GM23338 (cell line): ENCODE results near the gene SHISA7. TPM values are rescaled to one million over a fixed set of nuclear protein-coding genes. Genes with fewer than 3 reads are reported as not detected.

Source experiments
- ATAC-seq: fragments of 200-7000 bp; cut with Tn5 transposase; 3 replicates; pipeline ENCODE4 v1.9.1; 2020
- DNase-seq: peaks from one replicate; pipeline ENCODE4 v3.0.0-alpha.2; 2015; ENCODE audit warnings: low spot score
- H2AFZ ChIP-seq: fragments of 200-600 bp; sonication (generic); 2 replicates; pipeline ENCODE4 v1.8.0; 2016; ENCODE audit warnings: antibody characterized with exemption, mild to moderate bottlenecking, moderate library complexity
- H3F3A ChIP-seq: fragments of 200-600 bp; sonication (generic); replicated peaks from 2 replicates; pipeline ENCODE4 v1.8.0; 2017; ENCODE audit warnings: antibody characterized with exemption, mixed run types, low read depth
- H3K27ac ChIP-seq: fragments of 200-600 bp; sonication (generic); 2 replicates; pipeline ENCODE4 v1.6.1; 2016; ENCODE audit warnings: low read depth
- H3K27me3 ChIP-seq: fragments of 200-600 bp; sonication (generic); 2 replicates; pipeline ENCODE4 v1.8.0; 2016; ENCODE audit warnings: mild to moderate bottlenecking, mixed run types, moderate library complexity; ENCODE audit not compliant: insufficient read depth
- H3K36me3 ChIP-seq: fragments of 200-600 bp; sonication (generic); 2 replicates; pipeline ENCODE4 v1.8.0; 2016; ENCODE audit warnings: mild to moderate bottlenecking; ENCODE audit not compliant: insufficient read depth
- H3K4me1 ChIP-seq: fragments of 200-600 bp; sonication (generic); 2 replicates; pipeline ENCODE4 v1.8.0; 2016; ENCODE audit warnings: mild to moderate bottlenecking, moderate library complexity; ENCODE audit not compliant: insufficient read depth
- H3K4me2 ChIP-seq: fragments of 200-600 bp; sonication (generic); 2 replicates; pipeline ENCODE4 v1.7.1; 2017; ENCODE audit warnings: mixed run types
- H3K4me3 ChIP-seq: fragments of 200-600 bp; sonication (generic); 2 replicates; pipeline ENCODE4 v1.6.1; 2016; ENCODE audit warnings: mixed run types
- H3K79me2 ChIP-seq: fragments of 200-600 bp; sonication (generic); replicated peaks from 2 replicates; pipeline ENCODE4 v1.8.0; 2017; ENCODE audit warnings: mild to moderate bottlenecking; ENCODE audit not compliant: insufficient read depth
- H3K9me2 ChIP-seq: fragments of 200-600 bp; sonication (generic); 2 replicates; pipeline ENCODE4 v1.8.0; 2017; ENCODE audit not compliant: insufficient read depth
- H4K20me1 ChIP-seq: fragments of 200-600 bp; sonication (generic); replicated peaks from 2 replicates; pipeline ENCODE4 v1.8.0; 2017; ENCODE audit warnings: mild to moderate bottlenecking; ENCODE audit not compliant: insufficient read depth
- H3K27ac Mint-ChIP-seq: 2 replicates; pipeline ENCODE4 v1.8.0; 2020; ENCODE audit warnings: inconsistent platforms, mild to moderate bottlenecking, moderate library complexity, mixed read lengths
- H3K27me3 Mint-ChIP-seq: 3 replicates; pipeline ENCODE4 v1.8.0; 2022; ENCODE audit warnings: low read depth, mild to moderate bottlenecking, moderate library complexity, mixed read lengths, inconsistent platforms; ENCODE audit not compliant: insufficient read depth, poor library complexity
- H3K36me3 Mint-ChIP-seq: 3 replicates; pipeline ENCODE4 v1.8.0; 2021; ENCODE audit warnings: low read depth, mild to moderate bottlenecking, inconsistent platforms, moderate library complexity, mixed read lengths
- H3K4me1 Mint-ChIP-seq: 3 replicates; pipeline ENCODE4 v1.8.0; 2020; ENCODE audit warnings: mild to moderate bottlenecking, inconsistent platforms, mixed read lengths
- H3K4me3 Mint-ChIP-seq: 3 replicates; pipeline ENCODE4 v1.8.0; 2021; ENCODE audit warnings: moderate library complexity, mild to moderate bottlenecking, inconsistent platforms, mixed read lengths
- H3K9me3 Mint-ChIP-seq: 3 replicates; pipeline ENCODE4 v1.8.0; 2020; ENCODE audit warnings: moderate library complexity, mild to moderate bottlenecking, inconsistent platforms, mixed read lengths
- EZH2 ChIP-seq: fragments of 200-600 bp; sonication (generic); IDR thresholded peaks from one replicate; pipeline ENCODE4 v1.8.0; 2017; ENCODE audit warnings: antibody characterized with exemption, mild to moderate bottlenecking, low read depth; ENCODE audit not compliant: unreplicated experiment
- REST ChIP-seq: IDR thresholded peaks from one replicate; pipeline ENCODE4 v1.6.1; 2018; ENCODE audit warnings: antibody characterized with exemption; ENCODE audit not compliant: unreplicated experiment
- STAT1 ChIP-seq: IDR thresholded peaks from one replicate; pipeline ENCODE4 v1.6.1; 2016; ENCODE audit warnings: antibody characterized with exemption; ENCODE audit not compliant: unreplicated experiment
- ZNF331 ChIP-seq: fragments of 250-450 bp; sonication (Bioruptor Pico); IDR thresholded peaks from 2 replicates; pipeline ENCODE4 v1.5.0; 2020; ENCODE audit warnings: low read depth, mild to moderate bottlenecking, moderate library complexity
- ZNF462 ChIP-seq: fragments of 250-450 bp; sonication (Bioruptor Pico); IDR thresholded peaks from 2 replicates; pipeline ENCODE4 v1.5.0; 2020; ENCODE audit warnings: mild to moderate bottlenecking, moderate library complexity
- polyA plus RNA-seq: library from polyadenylated mRNA; unstranded; fragments of >200 nt; fragmentation: Nextera tagmentation; extraction: Ambion mirVana; gene quantifications from 2 replicates; pipeline ENCODE4 v1.2.1, GENCODE V29; 2016
- total RNA-seq: library from RNA; depleted of rRNA; stranded (reverse); fragments of >200 nt; shearing (Covaris generic); gene quantifications from 2 replicates; pipeline ENCODE4 v1.2.3, GENCODE V29; 2014

The SHISA7 gene
- total and polyA plus RNA-seq, 2 experiments from 2014 or later = 0.32 to 1.4 TPM

GRCh38 chr19:55483706-55484592 lies 40.8 kb upstream of the SHISA7 start:
- peaks cover 17% of the 10 kb centered on the region for H3F3A ChIP-seq
- H3K9me2 ChIP-seq = no peaks in the 10 kb centered on the region
- H3K4me1 Mint-ChIP-seq = peaks cover 34% of the 10 kb centered on the region
- DNase-seq = no peak
- H3K36me3 ChIP-seq = no peaks in the 10 kb centered on the region
- H3K4me3 Mint-ChIP-seq = peak overlapping the region; percentile 68
- peaks cover 11% of the 10 kb centered on the region for H3K27me3 Mint-ChIP-seq
- H3K79me2 ChIP-seq = no peaks in the 10 kb centered on the region
- peak; percentile 53 for TF ChIP-seq REST
- TF ChIP-seq ZNF462 (CRISPR knock-in tag) = no peak
- TF ChIP-seq EZH2 = no peak
- TF ChIP-seq ZNF331 (CRISPR knock-in tag) = no peak
- no peak for TF ChIP-seq STAT1
- peak overlapping the region; percentile 80 for H3K4me3 ChIP-seq
- no peak overlapping the region for H3K27ac ChIP-seq
- H3K4me2 ChIP-seq = peak overlapping the region; percentile 95
- no peaks in the 10 kb centered on the region for H4K20me1 ChIP-seq
- no peak overlapping the region for H2AFZ ChIP-seq
- ATAC-seq = no peak
- H3K4me1 ChIP-seq = peaks cover 22% of the 10 kb centered on the region; the same call in 1 of the 2 replicates
- H3K9me3 Mint-ChIP-seq = no peaks in the 10 kb centered on the region; the same call in 2 of the 3 replicates
- no peak overlapping the region for H3K27ac Mint-ChIP-seq
- no peaks in the 10 kb centered on the region for H3K27me3 ChIP-seq
- H3K36me3 Mint-ChIP-seq = peaks cover 5% of the 10 kb centered on the region; the same call in 2 of the 3 replicates
